K562 (cell line): ENCODE measurements around the gene SFPQ. TPM values are rescaled to one million over a fixed set of nuclear protein-coding genes. Genes with fewer than 3 reads are reported as not detected.
A peak's percentile ranks its signal among the peaks of the same experiment; 100 is the strongest.

Source experiments
- CBX2 ChIP-seq: fragments of 200-600 bp; sonication (generic); IDR thresholded peaks from one replicate; pipeline ENCODE4 v1.6.1; 2012; ENCODE audit warnings: mild to moderate bottlenecking, low read length, inconsistent platforms; ENCODE audit not compliant: insufficient read depth, poor library complexity, severe bottlenecking
- EP300 ChIP-seq: IDR thresholded peaks from 2 replicates; pipeline ENCODE4 v1.6.1; 2012; ENCODE audit warnings: low read length, improper control_type of control experiment
- EWSR1 ChIP-seq: fragments of 450-650 bp; IDR thresholded peaks from 2 replicates; pipeline ENCODE4 v1.6.1; 2018; ENCODE audit warnings: borderline replicate concordance, mild to moderate bottlenecking, low read depth, moderate library complexity; ENCODE audit not compliant: partially characterized antibody
- GABPA ChIP-seq: fragments of 200-800 bp; sonication (Bioruptor generic); conservative IDR thresholded peaks from 2 replicates; pipeline ENCODE4 v1.6.1; 2016; ENCODE audit warnings: low read depth, missing genetic modification characterization, missing compliant biosample characterization
- HNRNPK ChIP-seq: fragments of 200-400 bp; formaldehyde crosslinking; IDR thresholded peaks from one replicate; pipeline ENCODE4 v1.6.1; 2018; ENCODE audit warnings: mild to moderate bottlenecking, low read depth, low read length; ENCODE audit not compliant: poor library complexity, severe bottlenecking
- ILF3 ChIP-seq: fragments of 450-650 bp; IDR thresholded peaks from 2 replicates; pipeline ENCODE4 v1.6.1; 2018; ENCODE audit warnings: antibody characterized with exemption, mild to moderate bottlenecking, moderate library complexity, borderline replicate concordance
- MIER1 ChIP-seq: fragments of 450-650 bp; IDR thresholded peaks from 2 replicates; pipeline ENCODE4 v1.6.1; 2016; ENCODE audit warnings: antibody characterized with exemption, mild to moderate bottlenecking, low read depth
- MTF1 ChIP-seq: fragments of 250-450 bp; sonication (Bioruptor Pico); IDR thresholded peaks from 2 replicates; pipeline ENCODE4 v1.9.0; 2021; ENCODE audit warnings: moderate library complexity, mild to moderate bottlenecking, inconsistent platforms, borderline replicate concordance
- POLR2H ChIP-seq: IDR thresholded peaks from 2 replicates; pipeline ENCODE4 v1.6.1; 2016; ENCODE audit warnings: missing genetic modification characterization, low read depth, mild to moderate bottlenecking, control low read depth, missing compliant biosample characterization, moderate library complexity
- PYGO2 ChIP-seq: fragments of 450-650 bp; IDR thresholded peaks from 2 replicates; pipeline ENCODE4 v1.6.1; 2016; ENCODE audit warnings: mild to moderate bottlenecking, missing genetic modification characterization, moderate library complexity, missing compliant biosample characterization
- SLC30A9 ChIP-seq: fragments of 250-450 bp; sonication (Bioruptor Pico); IDR thresholded peaks from 2 replicates; pipeline ENCODE4 v1.8.0; 2022; ENCODE audit warnings: mild to moderate bottlenecking, moderate library complexity
- TCF3 ChIP-seq: sonication (generic); formaldehyde crosslinking; IDR thresholded peaks from 2 replicates; pipeline ENCODE4 v1.4.0; 2020; ENCODE audit warnings: mild to moderate bottlenecking, missing genetic modification reagents
- U2AF1 ChIP-seq: fragments of 200-400 bp; formaldehyde crosslinking; optimal IDR thresholded peaks from 2 replicates; pipeline ENCODE3; 2017; ENCODE audit warnings: mild to moderate bottlenecking, low read depth, low read length, moderate library complexity
- WHSC1 ChIP-seq: IDR thresholded peaks from one replicate; pipeline ENCODE4 v1.6.1; 2012; ENCODE audit warnings: low read length, control low read depth, inconsistent platforms
- ZFX ChIP-seq: sonication (generic); formaldehyde crosslinking; IDR thresholded peaks from 2 replicates; pipeline ENCODE4 v1.8.0; 2022; ENCODE audit warnings: mild to moderate bottlenecking, missing genetic modification reagents, moderate library complexity
- ZNF134 ChIP-seq: fragments of 250-450 bp; sonication (Bioruptor Pico); conservative IDR thresholded peaks from 2 replicates; pipeline ENCODE4 v1.4.0; 2020
- ZNF561 ChIP-seq: fragments of 450-650 bp; formaldehyde crosslinking; conservative IDR thresholded peaks from 2 replicates; pipeline ENCODE4 v1.4.0; 2020; ENCODE audit warnings: mild to moderate bottlenecking, moderate library complexity
- ZSCAN32 ChIP-seq: fragments of 450-650 bp; formaldehyde crosslinking; IDR thresholded peaks from 2 replicates; pipeline ENCODE4 v1.4.0; 2020; ENCODE audit warnings: mild to moderate bottlenecking, moderate library complexity
- polyA plus RNA-seq, 8 experiments: library from polyadenylated mRNA; depleted of rRNA in 4 of 8; stranded (reverse) in 5 of 8; unstranded in 3 of 8; fragments of >200 nt; fragmentation: Nextera tagmentation in 2 of 8; fragmentation: Illumina TruSeq in 1 of 8; extraction: Ambion mirVana in 2 of 8; extraction: Trizol in 1 of 8; gene quantifications; 2 replicates each; pipeline versions ENCODE4 v1.2.1 to v1.2.3, GENCODE V29; 2011 to 2014; ENCODE audit warnings: inconsistent platforms in 1 of 8, missing spikeins in 1 of 8
- total RNA-seq, 7 experiments: library from RNA; depleted of rRNA in 6 of 7; stranded (reverse); fragments of >200 nt in 6 of 7; fragmentation: Illumina TruSeq in 2 of 7; extraction: Trizol in 2 of 7; gene quantifications; 2 replicates each; pipeline versions ENCODE4 v1.2.1 to v1.2.3, GENCODE V29; 2011 to 2021; ENCODE audit warnings: low replicate concordance in 1 of 7
- TF ChIP-seq, protein P1 (sequence below): sonication (generic); IDR thresholded peaks from 2 replicates; pipeline ENCODE4 v1.6.1; 2016
- TF ChIP-seq, protein P2 (sequence below): fragments of 250-450 bp; sonication (Bioruptor Pico); IDR thresholded peaks from 2 replicates; pipeline ENCODE4 v1.9.0; 2021; ENCODE audit warnings: mild to moderate bottlenecking, inconsistent platforms
- TF ChIP-seq, protein P3 (sequence below): fragments of 250-450 bp; sonication (Bioruptor Pico); IDR thresholded peaks from 2 replicates; pipeline ENCODE4 v1.8.0; 2021; ENCODE audit warnings: mild to moderate bottlenecking, moderate library complexity
- TF ChIP-seq, protein P4 (sequence below): fragments of 450-650 bp; IDR thresholded peaks from 2 replicates; pipeline ENCODE4 v1.6.1; 2016; ENCODE audit warnings: missing biosample characterization, missing genetic modification characterization
- TF ChIP-seq, protein P5 (sequence below), 3 experiments: fragments of 200-800 bp in 1 of 3; sonication (Bioruptor generic) in 1 of 3; sonication (generic) in 1 of 3; formaldehyde crosslinking in 1 of 3; IDR thresholded peaks; 2 replicates each; pipeline versions ENCODE4 v1.6.1 to v1.8.0; 2016 to 2022; ENCODE audit warnings: mild to moderate bottlenecking in 2 of 3, missing compliant biosample characterization in 2 of 3, missing genetic modification characterization in 2 of 3, missing genetic modification reagents in 1 of 3

Gene SFPQ
- total and polyA plus RNA-seq, 9 of the 15 experiments (the other 6 are each of a cell fraction or from before 2014, with no cell fraction given): 69.7 to 562 (median 399) TPM

DNA sequence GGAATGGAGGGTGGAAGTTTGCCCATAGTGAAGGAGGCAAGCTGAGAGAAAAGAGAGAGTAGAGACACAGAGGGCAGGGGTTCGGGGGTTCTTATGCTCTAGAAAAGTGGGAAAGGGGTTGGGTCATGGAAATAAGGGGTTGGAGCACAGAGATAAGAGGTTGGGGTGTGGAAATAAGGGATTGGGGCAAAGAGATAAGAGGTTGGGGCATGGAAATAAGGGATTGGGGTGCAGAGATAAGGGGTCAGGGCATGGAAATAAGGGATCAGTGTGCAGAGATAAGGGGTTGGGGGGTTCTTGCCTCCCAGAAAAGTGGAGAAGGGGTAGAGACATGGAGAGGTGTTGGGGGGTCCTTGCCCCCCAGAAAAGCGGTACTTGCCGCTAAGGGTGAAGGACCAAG lies 56.2 kb downstream of the SFPQ start (continued):
- TF ChIP-seq ZNF134 (CRISPR knock-in tag) (no peak), ILF3 (no peak), HNRNPK (no peak), EWSR1 (no peak), MTF1 (CRISPR knock-in tag) (no peak), WHSC1 (no peak), SLC30A9 (no peak), GABPA (tag) (no peak), ZNF561 (CRISPR knock-in tag) (no peak), TCF3 (CRISPR knock-in tag) (peak; percentile 86), PYGO2 (tag) (peak; percentile 89), ZFX (CRISPR knock-in tag) (no peak), ZSCAN32 (CRISPR knock-in tag) (no peak), EP300 (peak; percentile 77), MIER1 (no peak), POLR2H (tag) (no peak), U2AF1 (no peak), CBX2 (no peak)
- TF ChIP-seq, protein P1, sequence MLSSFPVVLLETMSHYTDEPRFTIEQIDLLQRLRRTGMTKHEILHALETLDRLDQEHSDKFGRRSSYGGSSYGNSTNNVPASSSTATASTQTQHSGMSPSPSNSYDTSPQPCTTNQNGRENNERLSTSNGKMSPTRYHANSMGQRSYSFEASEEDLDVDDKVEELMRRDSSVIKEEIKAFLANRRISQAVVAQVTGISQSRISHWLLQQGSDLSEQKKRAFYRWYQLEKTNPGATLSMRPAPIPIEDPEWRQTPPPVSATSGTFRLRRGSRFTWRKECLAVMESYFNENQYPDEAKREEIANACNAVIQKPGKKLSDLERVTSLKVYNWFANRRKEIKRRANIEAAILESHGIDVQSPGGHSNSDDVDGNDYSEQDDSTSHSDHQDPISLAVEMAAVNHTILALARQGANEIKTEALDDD: no peak
- TF ChIP-seq, protein P2, sequence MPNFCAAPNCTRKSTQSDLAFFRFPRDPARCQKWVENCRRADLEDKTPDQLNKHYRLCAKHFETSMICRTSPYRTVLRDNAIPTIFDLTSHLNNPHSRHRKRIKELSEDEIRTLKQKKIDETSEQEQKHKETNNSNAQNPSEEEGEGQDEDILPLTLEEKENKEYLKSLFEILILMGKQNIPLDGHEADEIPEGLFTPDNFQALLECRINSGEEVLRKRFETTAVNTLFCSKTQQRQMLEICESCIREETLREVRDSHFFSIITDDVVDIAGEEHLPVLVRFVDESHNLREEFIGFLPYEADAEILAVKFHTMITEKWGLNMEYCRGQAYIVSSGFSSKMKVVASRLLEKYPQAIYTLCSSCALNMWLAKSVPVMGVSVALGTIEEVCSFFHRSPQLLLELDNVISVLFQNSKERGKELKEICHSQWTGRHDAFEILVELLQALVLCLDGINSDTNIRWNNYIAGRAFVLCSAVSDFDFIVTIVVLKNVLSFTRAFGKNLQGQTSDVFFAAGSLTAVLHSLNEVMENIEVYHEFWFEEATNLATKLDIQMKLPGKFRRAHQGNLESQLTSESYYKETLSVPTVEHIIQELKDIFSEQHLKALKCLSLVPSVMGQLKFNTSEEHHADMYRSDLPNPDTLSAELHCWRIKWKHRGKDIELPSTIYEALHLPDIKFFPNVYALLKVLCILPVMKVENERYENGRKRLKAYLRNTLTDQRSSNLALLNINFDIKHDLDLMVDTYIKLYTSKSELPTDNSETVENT (CRISPR knock-in tag): no peak
- TF ChIP-seq, protein P3, sequence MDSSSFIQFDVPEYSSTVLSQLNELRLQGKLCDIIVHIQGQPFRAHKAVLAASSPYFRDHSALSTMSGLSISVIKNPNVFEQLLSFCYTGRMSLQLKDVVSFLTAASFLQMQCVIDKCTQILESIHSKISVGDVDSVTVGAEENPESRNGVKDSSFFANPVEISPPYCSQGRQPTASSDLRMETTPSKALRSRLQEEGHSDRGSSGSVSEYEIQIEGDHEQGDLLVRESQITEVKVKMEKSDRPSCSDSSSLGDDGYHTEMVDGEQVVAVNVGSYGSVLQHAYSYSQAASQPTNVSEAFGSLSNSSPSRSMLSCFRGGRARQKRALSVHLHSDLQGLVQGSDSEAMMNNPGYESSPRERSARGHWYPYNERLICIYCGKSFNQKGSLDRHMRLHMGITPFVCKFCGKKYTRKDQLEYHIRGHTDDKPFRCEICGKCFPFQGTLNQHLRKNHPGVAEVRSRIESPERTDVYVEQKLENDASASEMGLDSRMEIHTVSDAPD (CRISPR knock-in tag): no peak
- TF ChIP-seq, protein P4, sequence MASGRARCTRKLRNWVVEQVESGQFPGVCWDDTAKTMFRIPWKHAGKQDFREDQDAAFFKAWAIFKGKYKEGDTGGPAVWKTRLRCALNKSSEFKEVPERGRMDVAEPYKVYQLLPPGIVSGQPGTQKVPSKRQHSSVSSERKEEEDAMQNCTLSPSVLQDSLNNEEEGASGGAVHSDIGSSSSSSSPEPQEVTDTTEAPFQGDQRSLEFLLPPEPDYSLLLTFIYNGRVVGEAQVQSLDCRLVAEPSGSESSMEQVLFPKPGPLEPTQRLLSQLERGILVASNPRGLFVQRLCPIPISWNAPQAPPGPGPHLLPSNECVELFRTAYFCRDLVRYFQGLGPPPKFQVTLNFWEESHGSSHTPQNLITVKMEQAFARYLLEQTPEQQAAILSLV (tag): no peak; the same call in 1 of the 2 replicates
- TF ChIP-seq, protein P5, sequence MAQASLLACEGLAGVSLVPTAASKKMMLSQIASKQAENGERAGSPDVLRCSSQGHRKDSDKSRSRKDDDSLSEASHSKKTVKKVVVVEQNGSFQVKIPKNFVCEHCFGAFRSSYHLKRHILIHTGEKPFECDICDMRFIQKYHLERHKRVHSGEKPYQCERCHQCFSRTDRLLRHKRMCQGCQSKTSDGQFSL (CRISPR knock-in tag; IDR thresholded peaks at IDR 0.05): no peak
- TF ChIP-seq, protein P5 (tag; IDR thresholded peaks at IDR 0.05): no peak
